GM23338 (cell line): ENCODE measurements around the gene CDC42BPB. TPM values are rescaled to one million over a fixed set of nuclear protein-coding genes. Genes with fewer than 3 reads are reported as not detected.

Source experiments
- ATAC-seq: fragments of 200-7000 bp; cut with Tn5 transposase; 3 replicates; pipeline ENCODE4 v1.9.1; 2020
- DNase-seq: peaks from one replicate; pipeline ENCODE4 v3.0.0-alpha.2; 2015; ENCODE audit warnings: low spot score
- H2AFZ ChIP-seq: fragments of 200-600 bp; sonication (generic); 2 replicates; pipeline ENCODE4 v1.8.0; 2016; ENCODE audit warnings: antibody characterized with exemption, mild to moderate bottlenecking, moderate library complexity
- H3F3A ChIP-seq: fragments of 200-600 bp; sonication (generic); replicated peaks from 2 replicates; pipeline ENCODE4 v1.8.0; 2017; ENCODE audit warnings: antibody characterized with exemption, mixed run types, low read depth
- H3K27ac ChIP-seq: fragments of 200-600 bp; sonication (generic); 2 replicates; pipeline ENCODE4 v1.6.1; 2016; ENCODE audit warnings: low read depth
- H3K27me3 ChIP-seq: fragments of 200-600 bp; sonication (generic); 2 replicates; pipeline ENCODE4 v1.8.0; 2016; ENCODE audit warnings: mild to moderate bottlenecking, mixed run types, moderate library complexity; ENCODE audit not compliant: insufficient read depth
- H3K36me3 ChIP-seq: fragments of 200-600 bp; sonication (generic); 2 replicates; pipeline ENCODE4 v1.8.0; 2016; ENCODE audit warnings: mild to moderate bottlenecking; ENCODE audit not compliant: insufficient read depth
- H3K4me1 ChIP-seq: fragments of 200-600 bp; sonication (generic); 2 replicates; pipeline ENCODE4 v1.8.0; 2016; ENCODE audit warnings: mild to moderate bottlenecking, moderate library complexity; ENCODE audit not compliant: insufficient read depth
- H3K4me2 ChIP-seq: fragments of 200-600 bp; sonication (generic); 2 replicates; pipeline ENCODE4 v1.7.1; 2017; ENCODE audit warnings: mixed run types
- H3K4me3 ChIP-seq: fragments of 200-600 bp; sonication (generic); 2 replicates; pipeline ENCODE4 v1.6.1; 2016; ENCODE audit warnings: mixed run types
- H3K79me2 ChIP-seq: fragments of 200-600 bp; sonication (generic); replicated peaks from 2 replicates; pipeline ENCODE4 v1.8.0; 2017; ENCODE audit warnings: mild to moderate bottlenecking; ENCODE audit not compliant: insufficient read depth
- H3K9me2 ChIP-seq: fragments of 200-600 bp; sonication (generic); 2 replicates; pipeline ENCODE4 v1.8.0; 2017; ENCODE audit not compliant: insufficient read depth
- H4K20me1 ChIP-seq: fragments of 200-600 bp; sonication (generic); replicated peaks from 2 replicates; pipeline ENCODE4 v1.8.0; 2017; ENCODE audit warnings: mild to moderate bottlenecking; ENCODE audit not compliant: insufficient read depth
- H3K27ac Mint-ChIP-seq: 2 replicates; pipeline ENCODE4 v1.8.0; 2020; ENCODE audit warnings: inconsistent platforms, mild to moderate bottlenecking, moderate library complexity, mixed read lengths
- H3K27me3 Mint-ChIP-seq: 3 replicates; pipeline ENCODE4 v1.8.0; 2022; ENCODE audit warnings: low read depth, mild to moderate bottlenecking, moderate library complexity, mixed read lengths, inconsistent platforms; ENCODE audit not compliant: insufficient read depth, poor library complexity
- H3K36me3 Mint-ChIP-seq: 3 replicates; pipeline ENCODE4 v1.8.0; 2021; ENCODE audit warnings: low read depth, mild to moderate bottlenecking, inconsistent platforms, moderate library complexity, mixed read lengths
- H3K4me1 Mint-ChIP-seq: 3 replicates; pipeline ENCODE4 v1.8.0; 2020; ENCODE audit warnings: mild to moderate bottlenecking, inconsistent platforms, mixed read lengths
- H3K4me3 Mint-ChIP-seq: 3 replicates; pipeline ENCODE4 v1.8.0; 2021; ENCODE audit warnings: moderate library complexity, mild to moderate bottlenecking, inconsistent platforms, mixed read lengths
- H3K9me3 Mint-ChIP-seq: 3 replicates; pipeline ENCODE4 v1.8.0; 2020; ENCODE audit warnings: moderate library complexity, mild to moderate bottlenecking, inconsistent platforms, mixed read lengths
- CREB1 ChIP-seq: fragments of 250-450 bp; sonication (Bioruptor Pico); IDR thresholded peaks from 2 replicates; pipeline ENCODE4 v1.5.0; 2020; ENCODE audit warnings: low read depth, mild to moderate bottlenecking, moderate library complexity
- EZH2 ChIP-seq: fragments of 200-600 bp; sonication (generic); IDR thresholded peaks from one replicate; pipeline ENCODE4 v1.8.0; 2017; ENCODE audit warnings: antibody characterized with exemption, mild to moderate bottlenecking, low read depth; ENCODE audit not compliant: unreplicated experiment
- EZH2phosphoT487 ChIP-seq: fragments of 200-600 bp; sonication (generic); IDR thresholded peaks from one replicate; pipeline ENCODE4 v1.8.1; 2018; ENCODE audit warnings: antibody characterized with exemption; ENCODE audit not compliant: unreplicated experiment
- JUNB ChIP-seq: IDR thresholded peaks from one replicate; pipeline ENCODE4 v1.6.1; 2016; ENCODE audit warnings: antibody characterized with exemption; ENCODE audit not compliant: unreplicated experiment
- NANOG ChIP-seq: IDR thresholded peaks from 2 replicates; pipeline ENCODE4 v1.6.1; 2016; ENCODE audit warnings: antibody characterized with exemption, borderline replicate concordance
- POLR2AphosphoS5 ChIP-seq: IDR thresholded peaks from 2 replicates; pipeline ENCODE4 v1.6.1; 2016; ENCODE audit warnings: antibody characterized with exemption, low read depth
- REST ChIP-seq: IDR thresholded peaks from one replicate; pipeline ENCODE4 v1.6.1; 2018; ENCODE audit warnings: antibody characterized with exemption; ENCODE audit not compliant: unreplicated experiment
- STAT1 ChIP-seq: IDR thresholded peaks from one replicate; pipeline ENCODE4 v1.6.1; 2016; ENCODE audit warnings: antibody characterized with exemption; ENCODE audit not compliant: unreplicated experiment
- ZNF331 ChIP-seq: fragments of 250-450 bp; sonication (Bioruptor Pico); IDR thresholded peaks from 2 replicates; pipeline ENCODE4 v1.5.0; 2020; ENCODE audit warnings: low read depth, mild to moderate bottlenecking, moderate library complexity
- polyA plus RNA-seq: library from polyadenylated mRNA; unstranded; fragments of >200 nt; fragmentation: Nextera tagmentation; extraction: Ambion mirVana; gene quantifications from 2 replicates; pipeline ENCODE4 v1.2.1, GENCODE V29; 2016
- total RNA-seq: library from RNA; depleted of rRNA; stranded (reverse); fragments of >200 nt; shearing (Covaris generic); gene quantifications from 2 replicates; pipeline ENCODE4 v1.2.3, GENCODE V29; 2014
- TF ChIP-seq, protein P1 (sequence below), 2 experiments: fragments of 200-600 bp in 1 of 2; sonication (generic) in 1 of 2; conservative IDR thresholded peaks; 2 replicates each; pipeline versions ENCODE4 v1.5.1 to v1.6.1; 2016 to 2017; ENCODE audit warnings: antibody characterized with exemption in 2 of 2, low read depth in 2 of 2, mild to moderate bottlenecking in 2 of 2, moderate library complexity in 1 of 2
- TF ChIP-seq, protein P2 (sequence below): IDR thresholded peaks from 2 replicates; pipeline ENCODE4 v1.6.1; 2016; ENCODE audit warnings: antibody characterized with exemption

Gene CDC42BPB
- total and polyA plus RNA-seq, 2 experiments from 2014 or later = 12.3 to 127 TPM

DNA sequence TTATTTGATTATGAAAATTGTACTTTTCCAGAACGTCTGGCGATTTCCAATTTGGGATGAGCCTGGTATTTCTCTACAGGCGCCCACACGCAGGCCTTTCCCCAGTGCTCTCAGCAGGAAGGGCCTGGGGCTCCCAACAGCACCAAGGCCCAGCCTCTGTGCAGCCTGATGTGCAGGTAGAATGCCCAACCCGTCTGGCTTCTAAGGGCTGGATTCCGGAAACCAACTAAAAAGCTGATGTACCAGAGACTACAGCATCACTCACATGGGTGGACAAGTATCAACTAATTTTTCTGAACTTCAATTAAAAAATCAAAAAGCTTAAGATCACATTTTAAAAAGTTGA is 25.8 kb downstream of the CDC42BPB start:
- H3K27ac ChIP-seq = no peak overlapping the region
- H3F3A ChIP-seq = 0 out of 2 replicates have a peak, but pooled peaks cover 2% of the 10 kb centered on the region
- TF ChIP-seq STAT1 = no peak
- no peak for TF ChIP-seq POLR2AphosphoS5
- TF ChIP-seq ZNF331 (CRISPR knock-in tag) = no peak
- TF ChIP-seq, protein P1, sequence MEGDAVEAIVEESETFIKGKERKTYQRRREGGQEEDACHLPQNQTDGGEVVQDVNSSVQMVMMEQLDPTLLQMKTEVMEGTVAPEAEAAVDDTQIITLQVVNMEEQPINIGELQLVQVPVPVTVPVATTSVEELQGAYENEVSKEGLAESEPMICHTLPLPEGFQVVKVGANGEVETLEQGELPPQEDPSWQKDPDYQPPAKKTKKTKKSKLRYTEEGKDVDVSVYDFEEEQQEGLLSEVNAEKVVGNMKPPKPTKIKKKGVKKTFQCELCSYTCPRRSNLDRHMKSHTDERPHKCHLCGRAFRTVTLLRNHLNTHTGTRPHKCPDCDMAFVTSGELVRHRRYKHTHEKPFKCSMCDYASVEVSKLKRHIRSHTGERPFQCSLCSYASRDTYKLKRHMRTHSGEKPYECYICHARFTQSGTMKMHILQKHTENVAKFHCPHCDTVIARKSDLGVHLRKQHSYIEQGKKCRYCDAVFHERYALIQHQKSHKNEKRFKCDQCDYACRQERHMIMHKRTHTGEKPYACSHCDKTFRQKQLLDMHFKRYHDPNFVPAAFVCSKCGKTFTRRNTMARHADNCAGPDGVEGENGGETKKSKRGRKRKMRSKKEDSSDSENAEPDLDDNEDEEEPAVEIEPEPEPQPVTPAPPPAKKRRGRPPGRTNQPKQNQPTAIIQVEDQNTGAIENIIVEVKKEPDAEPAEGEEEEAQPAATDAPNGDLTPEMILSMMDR (conservative IDR thresholded peaks at IDR 0.05; ENCODE audit: low read depth in 2 of 2) = no peak
- TF ChIP-seq, protein P2, sequence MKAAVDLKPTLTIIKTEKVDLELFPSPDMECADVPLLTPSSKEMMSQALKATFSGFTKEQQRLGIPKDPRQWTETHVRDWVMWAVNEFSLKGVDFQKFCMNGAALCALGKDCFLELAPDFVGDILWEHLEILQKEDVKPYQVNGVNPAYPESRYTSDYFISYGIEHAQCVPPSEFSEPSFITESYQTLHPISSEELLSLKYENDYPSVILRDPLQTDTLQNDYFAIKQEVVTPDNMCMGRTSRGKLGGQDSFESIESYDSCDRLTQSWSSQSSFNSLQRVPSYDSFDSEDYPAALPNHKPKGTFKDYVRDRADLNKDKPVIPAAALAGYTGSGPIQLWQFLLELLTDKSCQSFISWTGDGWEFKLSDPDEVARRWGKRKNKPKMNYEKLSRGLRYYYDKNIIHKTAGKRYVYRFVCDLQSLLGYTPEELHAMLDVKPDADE = no peak
- TF ChIP-seq JUNB = no peak
- no peak for TF ChIP-seq NANOG
- no peak for TF ChIP-seq EZH2phosphoT487
- no peak for TF ChIP-seq CREB1 (CRISPR knock-in tag)
- ATAC-seq = no peak
- peaks cover 55% of the 10 kb centered on the region for H4K20me1 ChIP-seq
- no peak overlapping the region for H2AFZ ChIP-seq
- H3K4me1 ChIP-seq = peaks cover 5% of the 10 kb centered on the region
- no peak overlapping the region for H3K4me3 Mint-ChIP-seq
- DNase-seq = no peak
- H3K27me3 ChIP-seq = no peaks in the 10 kb centered on the region
- no peaks in the 10 kb centered on the region for H3K9me3 Mint-ChIP-seq
- H3K4me3 ChIP-seq = no peak overlapping the region
- no peaks in the 10 kb centered on the region; the same call in 1 of the 2 replicates for H3K9me2 ChIP-seq
- no peak overlapping the region for H3K27ac Mint-ChIP-seq
- peaks cover 98% of the 10 kb centered on the region for H3K79me2 ChIP-seq
- no peak overlapping the region for H3K4me2 ChIP-seq
- H3K4me1 Mint-ChIP-seq = no peaks in the 10 kb centered on the region
- H3K36me3 ChIP-seq = no peaks in the 10 kb centered on the region
- peaks cover 3% of the 10 kb centered on the region for H3K27me3 Mint-ChIP-seq
- peaks cover 2% of the 10 kb centered on the region; the same call in 1 of the 3 replicates for H3K36me3 Mint-ChIP-seq

DNA sequence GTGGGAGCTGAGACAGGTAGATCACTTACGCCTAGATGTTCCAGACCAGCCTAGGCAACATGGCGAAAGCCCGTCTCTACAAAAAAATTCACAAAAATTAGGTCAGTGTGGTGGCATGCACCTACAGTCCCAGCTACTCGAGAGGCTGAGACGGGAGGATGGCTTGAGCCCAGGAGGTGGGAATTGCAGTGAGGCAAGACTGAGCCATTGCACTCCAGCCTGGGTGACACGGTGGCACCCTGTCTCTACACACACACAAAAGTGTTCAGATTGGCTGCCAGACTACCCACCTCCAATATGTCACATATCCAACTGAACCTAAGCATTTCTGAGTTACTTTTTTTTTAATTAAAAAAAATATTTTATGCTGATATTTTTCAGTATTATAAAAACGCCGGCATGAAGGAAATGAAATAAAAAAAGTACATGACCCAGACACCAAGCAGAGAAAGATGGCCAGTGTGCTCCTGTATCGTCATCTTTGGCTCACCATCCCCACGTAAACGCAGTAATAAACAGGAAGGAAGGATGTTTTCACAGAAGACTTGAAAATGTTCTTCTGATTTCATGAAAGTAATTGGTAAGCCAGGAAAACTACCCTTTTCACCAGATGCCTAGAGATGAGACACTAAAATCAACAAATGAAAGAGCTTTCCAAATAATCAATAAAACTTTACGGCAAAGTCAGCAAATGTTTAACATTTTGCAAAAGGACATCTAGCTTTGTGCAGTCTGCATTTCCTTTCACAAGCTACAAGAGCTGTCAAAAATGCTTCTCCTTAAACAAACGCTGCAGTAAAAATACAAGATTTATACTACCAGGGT is 26.4 kb downstream of the CDC42BPB start:
- H3F3A ChIP-seq = 0 out of 2 replicates have a peak, but pooled peaks cover 2% of the 10 kb centered on the region
- Mint-ChIP-seq H3K4me3 (no peak overlapping the region), H3K9me3 (0 out of 3 replicates have a peak, but pooled peaks cover 2% of the 10 kb centered on the region), H3K27ac (no peak overlapping the region), H3K4me1 (no peaks in the 10 kb centered on the region), H3K27me3 (peaks cover 5% of the 10 kb centered on the region), H3K36me3 (peaks cover 6% of the 10 kb centered on the region; the same call in 2 of the 3 replicates)
- H3K9me2 ChIP-seq = no peaks in the 10 kb centered on the region; the same call in 1 of the 2 replicates
- no peaks in the 10 kb centered on the region for H3K27me3 ChIP-seq
- no peak for DNase-seq
- H4K20me1 ChIP-seq = peaks cover 58% of the 10 kb centered on the region
- H2AFZ ChIP-seq = no peak overlapping the region
- ATAC-seq = no peak
- H3K79me2 ChIP-seq = peaks cover 99% of the 10 kb centered on the region
- H3K4me3 ChIP-seq = no peak overlapping the region
- H3K27ac ChIP-seq = no peak overlapping the region
- H3K4me2 ChIP-seq = no peak overlapping the region
- peaks cover 5% of the 10 kb centered on the region for H3K4me1 ChIP-seq
- H3K36me3 ChIP-seq = no peaks in the 10 kb centered on the region
- TF ChIP-seq EZH2 (no peak), REST (no peak), JUNB (no peak)
- TF ChIP-seq, protein P2 = no peak
